Peyer's patch (tissue), 4 donors: Measurements from ENCODE around the gene WSB1. TPM values are rescaled to one million over a fixed set of nuclear protein-coding genes. Genes with fewer than 3 reads are reported as not detected.

ENCODE experiments used
- DNase-seq, 3 donors: peaks; one replicate each; pipeline ENCODE4 v3.0.0-alpha.2; 2017 to 2019
- H3K27ac ChIP-seq, 4 donors: fragments of 200-600 bp; sonication (generic); one replicate each; pipeline ENCODE4 v1.5.1; 2016 to 2019
- H3K27me3 ChIP-seq, 2 donors: fragments of 200-600 bp; sonication (generic); one replicate each; pipeline ENCODE4 v1.5.1; 2019
- H3K36me3 ChIP-seq, 3 donors: fragments of 200-600 bp; sonication (generic); one replicate each; pipeline ENCODE4 v1.5.1; 2016 to 2019
- H3K4me1 ChIP-seq, 4 donors: fragments of 200-600 bp; sonication (generic); one replicate each; pipeline ENCODE4 v1.5.1; 2016 to 2019
- H3K4me3 ChIP-seq, 4 donors: fragments of 200-600 bp; sonication (generic); 1 replicate in 3 of 4; 2 replicates in 1 of 4; pipeline ENCODE4 v1.5.1; 2016 to 2019; ENCODE audit warnings: mild to moderate bottlenecking in 1 of 4
- H3K9me3 ChIP-seq, 4 donors: fragments of 200-600 bp; sonication (generic); one replicate each; pipeline ENCODE4 v1.5.1; 2016 to 2019; ENCODE audit warnings: mild to moderate bottlenecking in 1 of 4
- POLR2A ChIP-seq, 2 donors: fragments of 450-650 bp; IDR thresholded peaks; one replicate each; pipeline ENCODE4 v1.5.1; 2017; ENCODE audit warnings: antibody characterized with exemption in 2 of 2, mild to moderate bottlenecking in 2 of 2, moderate library complexity in 2 of 2
- total RNA-seq, 4 donors: library from RNA; depleted of rRNA; stranded (reverse); fragments of >200 nt; gene quantifications; one replicate each; pipeline ENCODE4 v1.1.0, GENCODE V29; 2016
- TF ChIP-seq, protein P1 (sequence below), 6 experiments: fragments of 450-650 bp in 4 of 6; fragments of 200-600 bp in 2 of 6; sonication (generic) in 1 of 6; IDR thresholded peaks; one replicate each; pipeline ENCODE4 v1.5.1; 2017 to 2019; ENCODE audit warnings: antibody characterized with exemption in 6 of 6, mild to moderate bottlenecking in 3 of 6, moderate library complexity in 1 of 6

WSB1 gene
- total RNA-seq, 4 donors from 2014 or later: 61.5 to 208 (median 112) TPM

DNA sequence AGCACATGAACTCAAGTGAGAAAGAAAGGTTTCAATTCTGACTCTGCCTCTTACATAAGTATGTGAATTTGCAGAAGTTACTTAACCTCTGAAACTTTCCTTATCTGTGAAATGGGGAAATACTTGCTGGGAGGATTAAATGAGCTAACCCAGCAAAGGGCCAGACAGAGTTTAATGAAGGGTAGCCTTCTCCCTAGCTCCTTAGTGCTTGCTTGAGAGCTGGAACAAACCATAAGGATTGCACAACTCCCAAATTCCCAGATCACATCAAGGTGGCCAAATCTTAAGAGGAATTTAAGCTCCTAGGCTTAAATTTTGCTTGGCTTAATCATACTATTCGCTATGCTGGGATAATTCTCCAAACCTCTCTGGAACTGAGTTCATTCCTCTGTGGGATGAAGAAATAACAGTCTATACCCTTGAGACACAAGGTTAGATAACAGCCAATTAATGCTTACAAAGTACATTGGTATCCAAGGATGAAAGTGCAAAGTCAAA, 11.8 kb upstream of the WSB1 start:
- Histone ChIP-seq H3K4me3 (no peak overlapping the region), H3K36me3 (no peaks in the 10 kb centered on the region), H3K9me3 (no peaks in the 10 kb centered on the region), H3K27me3 (no peaks in the 10 kb centered on the region), H3K4me1 (peaks cover 0 to 12% (median 3%) of the 10 kb centered on the region in 4 donors), H3K27ac (peak overlapping the region in 1 of 4 donors; percentile 32)
- no peak for TF ChIP-seq POLR2A (IDR thresholded peaks at IDR 0.05)
- TF ChIP-seq, protein P1, sequence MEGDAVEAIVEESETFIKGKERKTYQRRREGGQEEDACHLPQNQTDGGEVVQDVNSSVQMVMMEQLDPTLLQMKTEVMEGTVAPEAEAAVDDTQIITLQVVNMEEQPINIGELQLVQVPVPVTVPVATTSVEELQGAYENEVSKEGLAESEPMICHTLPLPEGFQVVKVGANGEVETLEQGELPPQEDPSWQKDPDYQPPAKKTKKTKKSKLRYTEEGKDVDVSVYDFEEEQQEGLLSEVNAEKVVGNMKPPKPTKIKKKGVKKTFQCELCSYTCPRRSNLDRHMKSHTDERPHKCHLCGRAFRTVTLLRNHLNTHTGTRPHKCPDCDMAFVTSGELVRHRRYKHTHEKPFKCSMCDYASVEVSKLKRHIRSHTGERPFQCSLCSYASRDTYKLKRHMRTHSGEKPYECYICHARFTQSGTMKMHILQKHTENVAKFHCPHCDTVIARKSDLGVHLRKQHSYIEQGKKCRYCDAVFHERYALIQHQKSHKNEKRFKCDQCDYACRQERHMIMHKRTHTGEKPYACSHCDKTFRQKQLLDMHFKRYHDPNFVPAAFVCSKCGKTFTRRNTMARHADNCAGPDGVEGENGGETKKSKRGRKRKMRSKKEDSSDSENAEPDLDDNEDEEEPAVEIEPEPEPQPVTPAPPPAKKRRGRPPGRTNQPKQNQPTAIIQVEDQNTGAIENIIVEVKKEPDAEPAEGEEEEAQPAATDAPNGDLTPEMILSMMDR (IDR thresholded peaks at IDR 0.05): no peak
- no peak for DNase-seq

DNA sequence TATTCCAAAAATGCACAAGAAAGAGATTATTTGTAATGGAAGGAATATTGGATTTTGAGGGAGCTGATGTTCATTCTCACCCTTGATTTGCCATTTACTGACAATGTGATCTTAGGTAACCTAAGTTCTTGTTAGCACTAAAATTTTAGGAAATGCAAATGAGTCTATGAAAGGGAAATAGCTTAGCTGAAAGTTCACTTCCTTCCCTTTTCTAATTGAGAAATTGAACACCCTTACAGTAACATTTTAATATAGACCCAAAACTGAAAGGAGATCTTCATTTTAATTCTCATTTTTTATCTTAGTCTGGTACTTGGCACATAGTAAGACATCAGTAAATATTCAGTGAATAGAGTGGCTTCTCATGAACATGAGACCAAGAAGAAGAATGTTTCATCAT, 10.9 kb upstream of the WSB1 start:
- peaks cover 0 to 12% (median 3%) of the 10 kb centered on the region in 4 donors for H3K4me1 ChIP-seq
- H3K9me3 ChIP-seq: no peaks in the 10 kb centered on the region
- DNase-seq: no peak
- H3K27me3 ChIP-seq: no peaks in the 10 kb centered on the region
- TF ChIP-seq POLR2A (IDR thresholded peaks at IDR 0.05): no peak
- TF ChIP-seq, protein P1 (IDR thresholded peaks at IDR 0.05): no peak
- H3K36me3 ChIP-seq: no peaks in the 10 kb centered on the region
- H3K27ac ChIP-seq: peak overlapping the region in 1 of 4 donors; percentile 32
- no peak overlapping the region for H3K4me3 ChIP-seq

DNA sequence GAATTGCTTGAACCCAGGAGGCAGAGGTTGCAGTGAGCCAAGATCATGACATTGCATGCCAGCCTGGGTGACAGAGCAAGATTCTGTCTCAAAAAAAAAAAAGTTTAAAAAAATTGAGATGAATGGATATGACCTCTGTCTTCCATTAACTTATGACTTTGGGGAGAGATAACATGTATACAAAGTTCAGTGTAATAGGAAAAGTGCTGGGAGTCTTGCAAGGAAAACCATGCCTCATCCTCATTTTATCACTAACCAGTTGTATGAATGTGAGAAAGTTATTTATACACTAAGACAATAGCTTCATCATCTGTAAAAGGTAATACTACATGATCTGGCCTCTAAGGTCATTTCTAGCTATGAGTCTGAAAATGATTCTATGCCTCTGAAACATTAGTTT, 10.2 kb upstream of the WSB1 start:
- H3K4me3 ChIP-seq: no peak overlapping the region
- no peaks in the 10 kb centered on the region for H3K36me3 ChIP-seq
- no peaks in the 10 kb centered on the region for H3K27me3 ChIP-seq
- no peak overlapping the region for H3K27ac ChIP-seq
- no peak for TF ChIP-seq POLR2A (IDR thresholded peaks at IDR 0.05)
- TF ChIP-seq, protein P1 (IDR thresholded peaks at IDR 0.05): no peak
- H3K4me1 ChIP-seq: peaks cover 0 to 12% (median 3%) of the 10 kb centered on the region in 4 donors
- no peak for DNase-seq
- no peaks in the 10 kb centered on the region for H3K9me3 ChIP-seq

DNA sequence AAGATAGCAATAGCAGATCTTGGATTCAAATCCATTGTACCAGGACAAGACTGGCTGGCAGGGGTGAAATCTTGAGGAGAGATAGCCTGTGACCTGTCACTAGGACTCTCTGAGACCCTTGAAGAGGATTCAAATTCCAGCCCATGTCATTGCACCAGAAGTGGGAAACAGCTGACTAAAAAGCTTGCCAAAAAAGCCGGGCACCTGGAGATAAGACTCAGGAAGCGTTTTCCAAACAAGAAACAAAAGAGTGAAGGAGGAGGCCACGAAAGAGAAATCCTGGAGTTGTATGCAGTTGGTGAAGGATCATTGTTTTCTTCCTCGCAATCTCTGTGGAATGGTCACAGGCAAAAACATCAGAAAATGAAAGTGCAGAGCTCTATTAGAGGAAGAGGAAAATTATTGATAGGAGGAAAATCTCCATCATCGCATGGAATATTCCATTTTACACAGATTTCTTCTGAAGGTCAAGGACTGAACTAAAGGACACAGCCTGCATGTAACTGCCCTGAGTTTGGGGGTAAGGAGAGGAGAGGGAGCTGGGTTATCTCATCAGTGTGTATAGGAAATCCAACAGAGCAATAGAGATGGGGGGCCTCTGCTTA, 9.0 kb upstream of the WSB1 start:
- Histone ChIP-seq H3K9me3 (no peaks in the 10 kb centered on the region), H3K27me3 (no peaks in the 10 kb centered on the region), H3K27ac (no peak overlapping the region), H3K4me3 (no peak overlapping the region), H3K36me3 (no peaks in the 10 kb centered on the region), H3K4me1 (peaks cover 0 to 12% (median 3%) of the 10 kb centered on the region in 4 donors)
- no peak for TF ChIP-seq POLR2A (IDR thresholded peaks at IDR 0.05)
- TF ChIP-seq, protein P1 (IDR thresholded peaks at IDR 0.05): no peak
- DNase-seq: no peak

- Histone ChIP-seq H3K36me3 (no peaks in the 10 kb centered on the region), H3K27me3 (no peaks in the 10 kb centered on the region), H3K4me1 (peaks cover 0 to 12% (median 3%) of the 10 kb centered on the region in 4 donors), H3K4me3 (no peak overlapping the region), H3K27ac (no peak overlapping the region), H3K9me3 (no peaks in the 10 kb centered on the region)
- no peak for TF ChIP-seq POLR2A (IDR thresholded peaks at IDR 0.05)
- TF ChIP-seq, protein P1 (IDR thresholded peaks at IDR 0.05): no peak
- DNase-seq: no peak
These were observed 8.4 kb upstream of the WSB1 start for GRCh38 chr17:27285516-27285915.
